ENCODE data around the gene S100A6. TPM values are rescaled to one million over a fixed set of nuclear protein-coding genes. Genes with fewer than 3 reads are reported as not detected.
A peak's percentile ranks its signal among the peaks of the same experiment; 100 is the strongest.

Gene S100A6
- total and polyA plus RNA-seq, 2 experiments from 2014 or later: 683 to 2,862 TPM

GRCh38 chr1:153568367-153569099 is 32.7 kb upstream of the S100A6 start:
- peak; percentile 95 for DNase-seq
- no peaks in the 10 kb centered on the region for H4K20me1 ChIP-seq (ENCODE audit: insufficient read depth)
- H3F3A ChIP-seq (ENCODE audit: insufficient read depth): peaks cover 34% of the 10 kb centered on the region
- H3K36me3 ChIP-seq (ENCODE audit: low read depth): no peaks in the 10 kb centered on the region
- WGBS, 2 experiments (ENCODE audit: low coverage in 1 of 2, low lambda C conversion rate in 2 of 2, missing lambda C conversion rate in 2 of 2): 8 to 9% methylated on average over 25 of the region's 25 CpGs
- H3K4me2 ChIP-seq (ENCODE audit: unreplicated experiment): peak overlapping the region; percentile 55
- H3K9ac ChIP-seq: peak overlapping the region; percentile 92
- no peaks in the 10 kb centered on the region for H3K27me3 ChIP-seq (replicated peaks; ENCODE audit: insufficient read depth)
- H3K4me1 ChIP-seq (ENCODE audit: insufficient read depth): peaks cover 52% of the 10 kb centered on the region
- no peaks in the 10 kb centered on the region for H3K9me2 ChIP-seq (ENCODE audit: insufficient read depth)
- in situ Hi-C loops (cut with MboI): no loop called here
- peak overlapping the region; percentile 87 for H2AFZ ChIP-seq
- no peak for TF ChIP-seq EZH2 (IDR thresholded peaks at IDR 0.05; ENCODE audit: insufficient read depth, poor library complexity, severe bottlenecking)
- TF ChIP-seq EZH2phosphoT487 (IDR thresholded peaks at IDR 0.05; ENCODE audit: insufficient read depth, low read depth): no peak
- H3K79me2 ChIP-seq (ENCODE audit: insufficient read depth): no peaks in the 10 kb centered on the region
- no peaks in the 10 kb centered on the region for H3K9me3 ChIP-seq (ENCODE audit: low read depth)
- H3K4me3 ChIP-seq: peak overlapping the region; percentile 41
- H3K27ac ChIP-seq: peak overlapping the region; percentile 100

DNA sequence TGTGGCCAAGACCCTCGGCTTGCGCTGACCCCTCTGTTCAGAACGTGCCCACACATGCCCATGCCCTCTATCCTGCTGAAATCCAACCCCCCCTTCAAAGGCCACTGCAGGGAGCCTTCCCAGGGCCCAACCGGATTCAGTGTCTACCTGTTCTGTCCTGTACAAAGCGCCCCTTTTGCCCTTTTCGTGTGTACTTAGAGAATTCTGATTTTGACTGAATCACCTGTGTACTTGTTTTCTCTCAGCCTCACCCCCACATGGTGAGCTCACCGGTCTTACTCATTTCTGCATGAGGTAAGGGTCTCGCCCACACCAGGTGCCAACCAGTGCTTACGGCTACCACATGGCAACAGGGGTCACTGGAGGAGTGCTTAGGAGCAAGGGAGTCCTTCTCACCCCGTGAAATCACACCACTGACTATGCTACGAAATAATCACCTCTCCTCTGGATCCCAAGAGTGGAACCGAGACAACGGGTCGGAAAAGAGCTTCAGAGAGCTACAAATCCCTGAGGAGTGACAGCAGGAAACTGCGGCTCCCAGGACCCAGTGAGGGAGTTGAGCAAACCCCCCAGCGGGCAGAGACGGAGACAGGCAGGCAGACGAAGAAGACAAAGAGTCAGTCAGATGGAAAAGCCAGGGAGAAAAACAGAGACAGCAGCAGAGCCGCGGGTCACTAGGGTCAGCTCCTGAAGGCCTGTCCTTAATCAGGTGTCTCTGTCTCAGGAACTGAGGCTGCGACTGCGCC is 32.0 kb upstream of the S100A6 start:
- 40 to 42% methylated on average over 22 of the region's 22 CpGs for WGBS, 2 experiments (ENCODE audit: low coverage in 1 of 2, low lambda C conversion rate in 2 of 2, missing lambda C conversion rate in 2 of 2)
- no peaks in the 10 kb centered on the region for H3K9me3 ChIP-seq (ENCODE audit: low read depth)
- H3K9ac ChIP-seq: peak overlapping the region; percentile 92
- H3K79me2 ChIP-seq (ENCODE audit: insufficient read depth): no peaks in the 10 kb centered on the region
- no peaks in the 10 kb centered on the region for H3K9me2 ChIP-seq (ENCODE audit: insufficient read depth)
- peaks cover 45% of the 10 kb centered on the region for H3K4me1 ChIP-seq (ENCODE audit: insufficient read depth)
- TF ChIP-seq EZH2 (IDR thresholded peaks at IDR 0.05; ENCODE audit: insufficient read depth, poor library complexity, severe bottlenecking) (no peak), EZH2phosphoT487 (IDR thresholded peaks at IDR 0.05; ENCODE audit: insufficient read depth, low read depth) (no peak)
- peak overlapping the region; percentile 41 for H3K4me3 ChIP-seq
- no peaks in the 10 kb centered on the region for H4K20me1 ChIP-seq (ENCODE audit: insufficient read depth)
- peak; percentile 56 for DNase-seq
- H3K4me2 ChIP-seq (ENCODE audit: unreplicated experiment): peak overlapping the region; percentile 55
- in situ Hi-C loops (cut with MboI): no loop called here
- H3K27ac ChIP-seq: peak overlapping the region; percentile 100
- H3K27me3 ChIP-seq (replicated peaks; ENCODE audit: insufficient read depth): no peaks in the 10 kb centered on the region
- H3F3A ChIP-seq (ENCODE audit: insufficient read depth): peaks cover 26% of the 10 kb centered on the region
- no peaks in the 10 kb centered on the region for H3K36me3 ChIP-seq (ENCODE audit: low read depth)
- H2AFZ ChIP-seq: peak overlapping the region; percentile 87

DNA sequence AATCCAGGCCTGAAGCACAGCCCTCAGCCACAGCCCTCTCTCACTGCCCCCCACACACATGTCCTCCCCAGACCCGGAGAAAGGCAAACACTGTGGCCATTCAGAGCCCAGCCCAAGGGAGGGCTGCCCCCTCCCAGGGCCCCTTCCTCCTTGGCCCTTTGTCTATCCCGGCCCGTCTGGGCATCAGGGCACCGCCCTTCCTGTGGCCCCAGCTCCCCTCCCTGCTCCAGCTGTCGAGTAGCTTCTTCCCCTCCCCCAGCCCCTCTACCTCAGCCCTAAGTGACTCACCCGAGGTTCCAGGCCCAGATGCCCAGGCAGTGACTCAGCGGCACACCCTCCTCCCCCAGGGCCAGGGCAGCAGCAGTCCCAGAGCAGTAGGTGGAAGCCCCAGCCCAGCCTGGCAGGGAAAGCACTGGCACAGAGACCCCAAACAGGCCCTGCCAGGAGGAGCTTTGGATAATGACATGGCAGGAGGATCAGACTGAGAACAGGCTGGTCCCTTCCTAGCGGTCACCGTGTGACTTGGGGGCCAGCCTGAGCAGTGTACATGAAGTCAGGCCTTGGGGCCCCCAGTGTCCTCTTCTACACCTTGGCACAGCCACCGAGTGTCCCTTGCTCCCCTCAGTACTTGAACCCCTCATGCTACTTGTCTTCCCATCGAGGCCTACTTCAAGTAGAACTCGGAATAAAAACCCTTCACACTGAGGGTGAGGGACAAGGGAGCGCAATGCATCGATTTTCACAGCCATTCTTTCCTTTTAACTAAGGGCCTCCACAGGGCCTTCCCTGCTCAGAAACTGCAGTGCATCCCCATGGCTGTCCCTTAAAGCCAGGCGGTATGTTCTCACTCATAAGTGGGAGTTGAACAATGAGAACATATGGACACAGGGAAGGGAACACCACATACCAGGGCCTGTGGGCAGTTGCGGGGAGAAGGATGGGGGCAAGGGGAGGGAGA is 30.9 kb upstream of the S100A6 start:
- in situ Hi-C loops (cut with MboI): no loop called here
- peak; percentile 100 for DNase-seq
- no peaks in the 10 kb centered on the region for H3K9me3 ChIP-seq (ENCODE audit: low read depth)
- TF ChIP-seq EZH2phosphoT487 (IDR thresholded peaks at IDR 0.05; ENCODE audit: insufficient read depth, low read depth) (no peak), EZH2 (IDR thresholded peaks at IDR 0.05; ENCODE audit: insufficient read depth, poor library complexity, severe bottlenecking) (no peak)
- no peaks in the 10 kb centered on the region for H3K79me2 ChIP-seq (ENCODE audit: insufficient read depth)
- H3K4me1 ChIP-seq (ENCODE audit: insufficient read depth): peaks cover 38% of the 10 kb centered on the region
- H3F3A ChIP-seq (ENCODE audit: insufficient read depth): peaks cover 20% of the 10 kb centered on the region
- H3K4me2 ChIP-seq (ENCODE audit: unreplicated experiment): peak overlapping the region; percentile 66
- H3K9me2 ChIP-seq (ENCODE audit: insufficient read depth): no peaks in the 10 kb centered on the region
- H4K20me1 ChIP-seq (ENCODE audit: insufficient read depth): no peaks in the 10 kb centered on the region
- H3K36me3 ChIP-seq (ENCODE audit: low read depth): no peaks in the 10 kb centered on the region
- peak overlapping the region; percentile 50 for H3K4me3 ChIP-seq
- H3K27ac ChIP-seq: peak overlapping the region; percentile 100
- 14% methylated on average over 16 of the region's 16 CpGs for WGBS, 2 experiments (ENCODE audit: low coverage in 1 of 2, low lambda C conversion rate in 2 of 2, missing lambda C conversion rate in 2 of 2)
- H3K27me3 ChIP-seq (replicated peaks; ENCODE audit: insufficient read depth): no peaks in the 10 kb centered on the region
- H3K9ac ChIP-seq: peak overlapping the region; percentile 92
- H2AFZ ChIP-seq: no peak overlapping the region
